HG02885 (cell line): ENCODE results near the gene PALB2.
"Not testable (repeated sequence)": the region's sequence is repeated elsewhere in the genome, so short reads cannot be mapped to it uniquely, and the experiment has no call there.

Experiments
- ATAC-seq: cut with Tn5 transposase; IDR thresholded peaks from one replicate; pipeline ENCODE4 v1.9.1; 2021; ENCODE audit warnings: mild to moderate bottlenecking; ENCODE audit not compliant: unreplicated experiment, poor library complexity

PALB2 gene

DNA sequence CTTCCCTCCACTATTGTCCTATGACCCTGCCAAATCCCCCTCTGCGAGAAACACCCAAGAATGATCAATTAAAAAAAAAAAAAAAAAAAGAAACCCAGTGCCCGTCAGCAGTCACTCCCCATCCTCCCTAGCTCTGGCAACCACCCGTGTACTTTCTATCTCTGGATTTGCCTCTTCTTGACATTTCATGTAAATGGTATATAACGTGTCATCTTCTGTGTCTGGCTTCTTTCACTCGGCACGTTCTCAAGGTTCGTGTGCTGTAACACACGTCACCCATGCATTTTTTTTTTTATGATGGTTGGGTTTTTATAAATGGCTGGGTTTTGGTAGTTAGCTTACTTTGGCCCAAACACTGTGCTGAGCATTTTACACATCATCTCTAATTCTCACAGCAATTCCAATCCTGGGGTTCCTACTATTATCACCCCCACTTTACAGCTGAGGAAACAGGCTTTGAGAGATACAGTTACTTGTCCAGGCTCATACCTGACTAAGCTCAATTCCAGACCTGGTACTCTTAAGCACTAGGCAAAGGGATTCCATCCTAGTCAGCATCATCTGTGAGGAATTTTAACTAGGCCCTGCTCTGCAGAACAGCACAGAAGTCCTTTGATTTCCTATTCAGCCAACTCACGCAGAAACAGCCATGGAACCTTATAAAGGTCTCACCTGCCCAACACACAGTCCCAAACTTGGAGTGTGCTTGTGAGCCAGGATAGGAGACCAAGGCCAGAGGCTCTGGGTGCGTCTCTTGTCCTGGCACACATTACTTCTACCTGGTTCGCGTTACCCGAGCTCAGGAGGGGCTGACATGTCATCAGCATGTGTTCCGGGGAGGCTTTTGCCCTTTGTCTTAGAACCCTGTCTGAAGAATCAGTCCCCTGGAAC lies 56.7 kb downstream of the PALB2 start:
- no peak for ATAC-seq

DNA sequence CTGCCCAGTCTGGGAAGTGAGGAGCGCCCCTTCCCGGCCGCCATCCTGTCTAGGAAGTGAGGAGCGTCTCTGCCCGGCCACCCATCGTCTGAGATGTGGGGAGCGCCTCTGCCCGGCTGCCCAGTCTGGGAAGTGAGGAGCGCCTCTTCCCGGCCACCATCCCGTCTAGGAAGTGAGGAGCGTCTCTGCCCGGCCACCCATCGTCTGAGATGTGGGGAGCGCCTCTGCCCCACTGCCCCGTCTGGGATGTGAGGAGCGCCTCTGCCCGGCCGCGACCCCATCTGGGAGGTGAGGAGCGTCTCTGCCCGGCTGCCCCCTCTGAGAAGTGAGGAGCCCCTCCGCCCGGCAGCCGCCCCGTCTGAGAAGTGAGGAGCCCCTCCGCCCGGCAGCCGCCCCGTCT lies 57.8 kb downstream of the PALB2 start:
- not testable (repeated sequence) for ATAC-seq

DNA sequence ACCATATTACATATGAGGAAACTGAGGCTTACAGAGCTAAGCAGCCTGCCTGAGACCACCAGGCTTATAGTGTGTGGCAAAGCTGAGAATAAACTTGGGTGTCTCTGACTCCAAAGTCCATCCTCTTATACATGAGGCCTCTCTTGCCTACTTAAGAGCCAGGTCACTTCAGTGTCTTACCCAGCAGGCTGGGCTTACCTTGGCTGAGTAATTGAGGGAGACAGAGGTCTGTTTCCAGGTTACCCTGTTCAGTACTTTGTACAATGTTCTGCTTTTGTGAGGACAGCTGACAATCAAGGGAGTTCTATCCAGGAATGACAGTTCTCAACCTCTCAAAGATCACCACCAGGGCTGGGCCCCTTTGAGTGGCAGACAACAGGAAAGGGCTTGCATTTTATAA lies 59.3 kb downstream of the PALB2 start:
- ATAC-seq, result no peak

DNA sequence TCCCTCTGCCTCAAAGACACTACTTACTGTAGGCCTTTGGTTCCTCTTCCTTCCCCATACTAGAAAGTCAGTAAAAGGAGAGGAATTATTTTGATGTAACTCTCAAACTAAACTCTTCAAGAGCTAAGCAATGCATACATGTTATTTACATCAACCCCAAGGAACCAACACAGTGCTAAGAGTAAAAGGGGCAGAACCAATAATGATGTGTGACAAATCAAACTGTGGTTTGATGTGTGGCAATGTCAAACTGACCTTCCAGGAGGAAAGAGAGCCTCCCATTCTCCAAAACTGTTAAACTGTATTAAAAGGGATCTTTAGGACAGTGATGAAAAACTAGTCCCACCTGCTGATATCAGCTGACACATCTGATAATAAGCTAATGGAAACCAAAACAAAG lies 60.7 kb downstream of the PALB2 start:
- no peak for ATAC-seq

DNA sequence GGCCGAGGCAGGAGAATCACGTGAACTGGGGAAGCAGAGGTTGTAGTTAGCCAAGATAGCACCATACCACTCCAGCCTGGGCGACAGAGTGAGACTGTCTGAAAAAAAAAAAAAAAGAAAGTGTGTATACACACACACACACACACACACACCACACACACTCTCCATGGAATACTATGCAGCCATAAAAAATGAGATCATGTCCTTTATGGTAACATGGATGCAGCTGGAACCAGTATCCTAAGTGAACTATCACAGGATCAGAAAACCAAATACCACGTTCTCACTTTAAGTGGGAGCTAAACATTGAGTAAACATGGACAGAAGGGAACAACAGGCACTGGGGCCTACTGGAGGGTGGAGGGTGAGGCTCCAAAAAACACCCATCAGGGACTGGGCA lies 61.7 kb downstream of the PALB2 start:
- ATAC-seq, result no peak

DNA sequence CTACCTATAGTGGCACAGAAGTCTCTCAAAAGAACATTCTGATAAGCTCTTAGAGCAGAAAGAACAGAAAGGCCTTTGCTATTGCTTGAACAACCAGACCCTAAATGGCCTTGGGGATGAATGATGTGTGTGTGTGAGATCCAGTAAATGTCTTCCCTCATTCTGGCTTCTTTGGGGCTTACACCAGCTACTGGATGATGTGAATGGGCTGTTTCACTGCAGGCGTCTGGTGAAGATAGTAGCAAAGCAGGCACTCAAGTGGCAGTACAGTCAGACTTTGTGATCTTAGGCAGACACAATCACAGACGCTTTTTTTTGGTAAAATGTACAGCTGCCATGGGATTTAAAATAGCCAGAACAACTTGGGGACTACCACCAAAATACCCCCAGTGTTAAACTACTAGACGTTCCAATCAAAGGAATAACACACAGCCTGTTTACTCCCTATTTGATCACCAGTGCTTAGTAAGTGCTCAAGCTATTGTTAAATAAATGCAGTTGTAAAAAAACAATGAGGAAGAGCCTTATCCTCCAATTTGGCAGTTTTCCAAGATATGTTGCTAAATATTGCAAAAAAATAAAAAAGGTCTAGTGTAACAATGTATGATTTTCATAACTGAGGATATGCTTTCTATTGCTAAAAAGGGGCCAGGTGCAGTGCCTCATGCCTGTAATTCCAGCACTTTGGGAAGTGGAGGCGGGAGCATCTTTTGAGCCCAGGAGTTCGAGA lies 62.8 kb downstream of the PALB2 start:
- no peak for ATAC-seq

DNA sequence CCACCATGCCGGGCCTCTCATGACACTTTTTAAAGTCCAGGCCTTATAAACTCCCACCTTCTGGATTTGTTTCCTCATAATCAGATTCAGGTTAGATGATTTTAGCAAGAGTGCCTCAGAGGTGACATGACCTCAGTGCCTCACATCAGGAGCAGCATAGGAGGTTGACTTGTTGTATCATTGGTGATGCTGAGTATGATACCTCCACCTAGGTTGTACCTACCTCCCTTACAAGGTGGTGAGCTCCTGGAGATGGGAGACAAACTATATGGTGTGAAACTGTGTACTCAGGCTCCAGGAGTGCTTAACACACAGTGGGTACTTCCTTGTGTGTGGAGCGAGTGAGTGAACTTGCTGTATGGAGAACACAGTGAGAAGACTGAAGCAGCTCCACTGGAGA lies 63.6 kb downstream of the PALB2 start:
- no peak for ATAC-seq

DNA sequence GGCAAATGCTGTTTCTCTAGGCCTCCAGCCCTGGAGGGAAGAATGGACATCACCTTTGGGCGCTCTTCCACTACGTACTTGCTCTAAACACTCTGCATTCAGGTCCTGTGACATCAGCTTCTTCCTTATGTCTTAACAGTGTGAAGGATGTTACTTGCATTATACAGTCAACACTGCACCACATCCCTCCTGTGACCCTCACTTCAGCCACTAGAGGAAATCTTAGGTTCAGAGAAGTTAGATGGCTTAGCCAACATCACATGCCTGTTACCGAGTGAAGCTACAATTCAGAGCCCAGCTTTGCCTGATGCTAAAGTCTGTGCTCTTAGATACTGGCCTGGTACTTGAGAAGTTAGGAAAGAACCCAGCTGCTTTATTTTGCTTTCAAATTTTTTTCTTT lies 65.3 kb downstream of the PALB2 start:
- ATAC-seq, result no peak

DNA sequence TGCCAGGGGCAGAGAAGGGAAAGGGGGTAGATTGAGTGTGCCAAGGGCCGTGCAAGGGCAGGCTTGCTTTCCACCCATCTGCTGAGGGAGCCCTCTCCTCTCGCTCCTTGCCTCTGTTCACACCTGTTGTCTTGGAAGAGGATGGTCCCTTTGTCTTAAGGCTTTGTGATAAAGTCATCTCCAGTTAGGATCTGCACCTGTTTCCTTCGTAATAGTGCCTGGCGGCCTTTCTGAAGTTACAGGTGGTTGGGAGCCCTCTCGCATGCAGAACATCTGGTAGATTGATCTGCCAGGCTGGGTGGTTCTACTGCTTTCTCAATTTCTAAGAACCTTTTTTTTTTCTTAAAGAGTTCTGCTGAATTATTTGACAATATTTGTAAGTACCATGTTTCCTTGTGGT lies 67.3 kb downstream of the PALB2 start:
- ATAC-seq, result no peak

DNA sequence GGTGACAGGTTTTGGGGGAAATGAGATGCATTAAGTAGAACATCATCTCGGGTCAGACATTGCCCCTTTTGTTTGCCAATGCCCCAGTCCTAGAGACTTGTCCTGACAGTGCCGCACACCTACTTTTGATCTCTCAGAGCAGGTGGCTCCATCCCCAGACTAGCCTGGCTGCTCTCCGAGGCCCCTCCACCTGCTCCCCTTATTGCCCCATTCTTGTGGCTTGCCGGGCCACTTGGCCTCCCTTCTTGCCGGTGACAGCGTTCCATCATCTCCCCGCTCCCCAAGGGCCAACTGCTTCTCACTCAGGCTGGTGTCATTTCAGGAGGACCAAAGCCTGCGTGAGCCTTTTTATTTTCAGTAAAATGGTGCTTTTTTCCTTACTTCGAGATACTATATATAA lies 68.7 kb downstream of the PALB2 start:
- no peak for ATAC-seq

DNA sequence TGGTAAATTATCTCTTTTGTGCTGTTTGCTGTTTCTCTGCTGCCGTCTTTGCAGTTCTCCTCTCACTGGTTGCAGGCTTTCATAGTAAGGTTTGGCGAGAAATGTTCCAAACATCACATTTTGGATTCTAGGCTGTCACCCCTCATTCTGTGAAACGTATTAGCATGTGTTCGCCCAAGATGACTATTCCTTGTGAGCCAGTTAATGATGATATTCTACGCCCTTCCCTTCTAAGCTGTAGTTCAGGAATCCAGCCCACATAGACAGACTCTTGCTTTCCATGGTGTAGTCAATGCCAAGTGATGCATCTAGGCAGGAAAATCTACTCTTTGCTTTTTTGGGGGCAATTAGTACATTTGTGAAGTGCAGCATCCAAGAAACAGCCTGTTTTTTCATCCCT lies 69.2 kb downstream of the PALB2 start:
- ATAC-seq, result no peak

DNA sequence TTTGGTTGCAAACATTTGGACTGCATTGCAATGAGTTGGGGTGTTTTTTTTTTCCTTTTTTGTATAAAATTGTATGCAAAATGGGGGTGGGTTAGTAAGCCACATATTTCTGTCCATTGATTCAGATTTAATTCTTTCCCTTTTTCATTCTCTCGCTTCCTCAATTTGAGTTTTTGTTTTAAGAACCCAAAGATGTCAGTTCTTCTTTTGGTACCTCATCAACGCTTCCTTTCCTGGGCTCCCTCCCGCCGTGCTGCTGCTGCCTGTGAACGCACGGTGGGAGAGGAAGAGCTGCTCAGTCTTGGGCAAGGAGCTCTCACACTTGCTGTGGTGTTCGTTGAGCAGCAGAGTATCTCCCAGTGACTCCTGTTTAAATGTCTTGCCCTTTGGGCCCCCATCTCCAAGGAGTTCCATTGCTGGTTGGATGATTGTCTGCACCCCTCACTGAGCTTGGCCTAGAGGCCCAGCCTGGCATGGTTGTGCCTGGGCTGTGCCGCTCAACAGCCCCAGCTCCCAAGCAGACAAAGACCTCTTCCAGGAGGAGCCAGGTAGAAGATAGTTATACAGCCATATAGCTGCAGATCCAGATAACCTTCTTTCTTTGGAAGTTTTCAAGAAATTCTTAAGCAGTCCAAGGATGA lies 70.0 kb downstream of the PALB2 start:
- no peak for ATAC-seq

DNA sequence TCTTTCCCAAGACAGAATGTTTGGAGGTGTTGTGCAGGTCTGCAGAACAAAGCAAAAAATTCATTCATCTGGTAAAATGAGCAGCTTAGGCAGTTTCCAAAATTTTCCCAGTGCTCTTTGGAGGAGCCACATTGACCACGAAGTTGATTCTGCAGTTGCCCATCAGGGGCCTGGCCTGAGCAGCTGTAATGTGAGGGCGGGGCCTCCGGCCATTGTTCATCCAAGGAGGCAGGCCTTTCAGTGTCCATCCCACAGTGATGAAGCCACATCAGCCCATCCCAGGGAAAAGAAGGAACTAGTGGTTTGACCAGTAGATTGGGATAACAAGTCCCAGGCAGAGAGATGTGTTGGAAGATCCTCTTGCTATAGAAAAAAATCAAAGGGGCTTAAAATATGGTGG lies 73.5 kb downstream of the PALB2 start:
- no peak for ATAC-seq

DNA sequence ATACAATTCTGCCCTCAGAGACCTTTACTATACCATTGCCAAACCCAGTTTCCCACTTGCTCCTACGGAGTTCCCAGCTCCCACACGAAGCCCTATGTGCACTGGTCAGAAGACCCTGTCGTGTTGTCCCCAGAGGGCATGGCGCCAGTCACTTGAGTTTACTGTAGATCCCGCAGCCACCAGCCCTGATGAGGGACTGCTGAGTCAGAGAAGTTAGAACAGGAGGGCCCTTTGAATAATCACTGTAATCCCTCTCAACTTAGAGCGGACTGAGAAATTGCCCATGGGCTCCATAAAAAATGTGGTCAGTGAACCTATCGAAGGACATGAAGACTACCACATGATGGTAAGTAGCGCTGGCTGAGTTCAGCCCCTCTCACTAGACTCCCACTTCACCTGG lies 74.4 kb downstream of the PALB2 start:
- ATAC-seq, result no peak

DNA sequence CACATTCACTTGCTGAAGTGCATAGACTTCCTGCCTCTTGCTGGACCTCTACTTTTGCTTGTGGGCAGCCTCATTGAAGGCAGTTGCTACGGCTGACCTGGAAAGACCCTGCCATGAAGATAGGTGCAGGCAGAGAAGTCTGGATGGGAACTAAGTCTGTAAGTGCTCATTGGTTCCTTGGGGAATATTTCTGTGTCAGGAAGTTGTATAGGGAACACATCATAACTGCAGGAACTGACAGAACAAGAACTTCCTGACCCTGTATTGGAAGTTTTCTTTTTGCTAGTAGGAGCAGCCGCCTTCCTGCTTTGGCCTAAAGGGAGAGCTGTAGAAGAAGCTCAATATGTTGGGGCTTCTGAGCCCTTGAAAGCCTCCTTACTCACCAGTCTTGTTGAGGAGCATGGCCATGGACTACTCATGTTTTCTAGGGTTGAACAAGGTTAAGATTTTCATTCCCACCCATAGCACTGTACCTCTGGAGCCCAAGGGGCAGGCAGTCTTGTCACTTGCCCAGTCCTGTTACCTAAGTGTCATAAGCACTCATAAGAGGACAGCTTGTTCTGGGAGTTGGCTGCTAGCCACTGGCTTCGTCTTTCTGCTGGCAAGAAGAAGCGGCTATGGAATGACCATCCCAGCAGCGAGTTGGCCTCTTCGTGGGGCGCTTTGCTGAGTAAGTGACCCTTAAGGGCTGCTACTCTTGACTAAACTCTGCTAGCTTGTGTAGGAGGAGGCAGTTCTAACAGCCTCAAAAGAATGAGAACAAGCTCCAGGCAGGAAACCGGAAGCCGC lies 76.3 kb downstream of the PALB2 start:
- ATAC-seq, result no peak

DNA sequence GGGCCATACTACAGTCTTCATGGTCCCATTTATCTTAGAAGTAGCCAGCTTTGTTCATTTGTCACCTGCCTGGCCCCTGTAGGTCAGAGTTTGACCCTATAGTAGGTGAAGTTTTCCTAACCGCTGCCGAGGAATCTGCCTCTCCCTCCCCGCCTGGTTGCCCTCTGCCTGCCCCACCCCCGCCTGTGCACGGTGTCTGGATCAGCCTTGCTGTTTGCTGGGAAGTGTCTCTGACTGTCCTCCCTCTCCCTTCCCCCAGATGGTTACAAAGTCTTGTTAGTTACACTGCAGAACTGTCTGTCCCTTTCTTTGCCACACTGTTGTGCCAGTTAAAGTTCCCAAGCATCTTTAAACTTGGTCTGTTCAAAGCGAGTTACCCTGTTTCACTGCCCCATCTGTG lies 77.9 kb downstream of the PALB2 start:
- no peak for ATAC-seq

DNA sequence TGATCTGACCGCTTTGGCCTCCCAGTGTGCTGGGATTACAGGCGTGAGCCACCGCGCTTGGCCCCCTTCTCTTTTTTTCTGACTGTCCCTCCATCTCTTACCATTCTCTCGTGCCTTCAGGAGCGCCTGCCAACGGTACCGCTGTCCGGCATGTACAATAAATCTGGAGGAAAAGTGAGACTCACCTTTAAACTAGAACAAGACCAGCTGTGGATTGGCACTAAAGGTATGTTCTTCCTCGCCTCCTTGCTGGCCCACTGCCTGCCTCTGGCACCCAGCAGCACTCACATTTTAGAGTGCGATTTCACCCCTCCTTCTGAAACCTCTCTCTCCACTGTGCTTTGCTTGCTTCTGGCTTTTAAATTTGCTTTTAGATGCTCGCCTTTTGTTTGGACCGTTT lies 78.6 kb downstream of the PALB2 start:
- ATAC-seq, result no peak

DNA sequence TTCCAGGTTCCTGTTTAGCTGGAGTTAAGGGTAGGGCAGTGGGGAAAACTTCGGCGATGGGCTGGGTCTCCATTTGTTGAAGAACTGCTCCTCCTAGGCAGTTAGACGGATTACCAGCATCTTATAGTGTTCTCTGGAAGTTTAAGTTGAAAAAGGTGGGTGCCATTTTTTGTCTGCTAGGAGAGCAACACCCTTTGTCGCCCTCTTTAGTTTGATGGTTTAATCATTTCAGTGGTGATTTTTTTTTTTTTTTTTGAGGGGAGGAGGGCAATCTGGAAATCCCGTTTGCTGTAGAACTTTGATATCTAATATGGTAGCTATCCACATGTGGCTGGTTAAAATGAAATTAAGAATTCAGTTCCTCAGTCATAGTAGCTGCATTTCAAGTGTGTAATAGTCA lies 79.5 kb downstream of the PALB2 start:
- no peak for ATAC-seq

DNA sequence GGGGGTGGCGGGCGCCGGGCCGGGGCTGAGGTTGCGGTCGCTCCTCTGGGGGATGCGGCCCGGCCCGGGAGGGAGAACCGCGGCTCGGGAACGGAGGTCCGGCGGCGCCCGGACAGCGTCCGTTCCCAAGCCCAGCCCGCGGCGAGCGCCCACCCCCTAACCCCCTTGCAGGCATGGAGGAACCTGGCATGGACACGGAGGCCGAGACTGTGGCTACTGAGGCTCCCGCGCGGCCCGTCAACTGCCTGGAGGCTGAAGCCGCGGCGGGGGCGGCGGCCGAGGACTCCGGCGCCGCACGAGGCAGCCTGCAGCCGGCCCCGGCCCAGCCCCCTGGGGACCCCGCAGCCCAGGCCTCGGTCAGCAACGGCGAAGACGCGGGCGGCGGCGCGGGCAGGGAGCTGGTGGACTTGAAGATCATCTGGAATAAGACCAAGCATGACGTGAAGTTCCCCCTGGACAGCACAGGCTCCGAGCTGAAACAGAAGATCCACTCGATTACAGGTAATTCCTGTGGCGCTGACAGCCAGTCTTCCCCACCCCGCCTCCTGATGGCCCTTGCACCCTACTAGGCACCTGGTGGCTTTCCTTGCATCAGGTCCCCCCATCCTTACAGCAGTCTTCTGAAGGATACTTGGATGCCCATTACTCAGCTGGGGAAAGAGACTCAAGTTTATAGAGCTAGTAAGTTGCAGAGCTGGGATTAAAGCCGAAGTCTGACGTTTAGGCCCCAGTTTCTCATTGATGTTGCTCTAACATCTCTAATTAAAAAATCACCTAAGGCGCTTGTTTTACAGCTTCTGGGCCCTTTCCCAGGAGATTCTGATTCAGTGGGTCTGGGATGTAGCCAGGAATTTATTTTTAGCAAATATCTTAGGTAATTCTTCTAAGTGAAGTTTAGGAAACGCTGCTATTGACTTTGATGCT lies 83.1 kb downstream of the PALB2 start:
- peak; percentile 9 for ATAC-seq
